ENCODE results near the gene RFPL3.
"Not testable (repeated sequence)": the region's sequence is repeated elsewhere in the genome, so short reads cannot be mapped to it uniquely, and the experiment has no call there.

RFPL3 gene

DNA sequence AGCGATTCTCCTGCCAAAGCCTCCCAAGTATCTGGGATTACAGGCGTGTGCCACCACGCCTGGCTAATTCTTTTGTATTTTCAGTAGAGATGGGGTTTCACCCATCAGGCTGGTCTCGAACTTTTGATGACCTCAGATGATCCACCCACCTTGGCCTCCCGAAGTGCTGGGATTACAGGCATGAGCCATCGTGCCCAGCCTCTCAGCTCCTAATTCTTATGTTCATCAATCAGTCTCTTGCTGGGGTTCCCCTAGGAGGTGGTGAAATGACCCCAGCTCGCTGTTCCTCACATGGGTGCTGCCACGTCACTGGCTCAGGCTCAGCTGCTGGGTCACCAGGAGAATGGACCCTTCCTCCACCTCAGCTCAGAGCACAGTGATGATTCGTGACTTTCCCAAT lies at the start of gene RFPL3:
Gene RFPL3 (plus strand): TSS at position 301 of the 400 bp plus-strand sequence. CDS start 205 bp downstream, outside the sequence.
- H3K27ac Mint-ChIP-seq, H3K27me3 Mint-ChIP-seq, H3K4me1 Mint-ChIP-seq, ATAC-seq, H3K36me3 Mint-ChIP-seq, H3K4me3 Mint-ChIP-seq, H3K9me3 Mint-ChIP-seq: not testable (repeated sequence)

DNA sequence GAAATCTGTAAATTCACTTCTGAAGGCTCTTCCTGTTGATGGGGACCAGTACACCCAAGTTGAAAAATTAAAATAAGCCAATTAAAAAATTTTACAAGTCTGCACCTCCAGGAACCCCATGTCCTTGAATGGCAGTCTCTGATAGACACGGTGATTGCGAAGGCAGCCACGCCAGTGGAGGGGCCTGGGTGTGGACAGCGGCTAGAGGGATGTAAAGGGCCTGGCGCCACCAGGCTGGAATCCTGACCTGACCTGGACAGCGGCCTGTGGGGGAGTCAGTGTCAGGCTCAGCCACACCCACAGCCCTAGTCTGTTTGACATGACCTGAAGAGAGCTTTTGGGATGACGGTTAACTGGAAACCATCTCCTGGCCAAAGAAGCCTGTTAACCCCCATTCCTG lies 49.5 kb upstream of the RFPL3 start:
- no peaks in the 10 kb centered on the region for H3K9me3 Mint-ChIP-seq
- H3K4me1 Mint-ChIP-seq, result no peaks in the 10 kb centered on the region
- H3K4me3 Mint-ChIP-seq, result no peak overlapping the region
- no peak overlapping the region for H3K27ac Mint-ChIP-seq
- peaks cover 61% of the 10 kb centered on the region for H3K27me3 Mint-ChIP-seq
- no peaks in the 10 kb centered on the region for H3K36me3 Mint-ChIP-seq
- ATAC-seq, result no peak

DNA sequence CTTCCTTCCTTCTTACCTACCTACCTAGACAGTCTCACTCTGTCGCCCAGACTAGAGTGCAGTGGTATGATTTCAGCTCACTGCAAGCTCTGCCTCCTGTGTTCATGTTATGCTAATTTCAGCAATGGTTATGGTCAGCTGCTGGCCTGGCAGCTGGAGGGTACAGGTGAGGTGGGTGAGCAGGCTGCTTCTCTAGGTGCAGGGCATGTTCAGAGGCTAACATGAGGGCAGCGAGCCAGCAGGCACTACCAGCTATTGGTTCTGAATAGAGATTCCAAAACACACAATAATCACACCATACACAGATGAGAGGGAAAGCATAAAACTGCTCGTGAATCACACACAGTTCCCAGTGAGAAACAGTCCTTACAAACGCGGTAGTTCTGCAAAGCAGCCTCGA lies 48.7 kb upstream of the RFPL3 start:
- Mint-ChIP-seq H3K27ac (no peak overlapping the region), H3K36me3 (no peaks in the 10 kb centered on the region), H3K27me3 (peaks cover 56% of the 10 kb centered on the region), H3K9me3 (no peaks in the 10 kb centered on the region), H3K4me3 (no peak overlapping the region), H3K4me1 (no peaks in the 10 kb centered on the region)
- no peak for ATAC-seq

DNA sequence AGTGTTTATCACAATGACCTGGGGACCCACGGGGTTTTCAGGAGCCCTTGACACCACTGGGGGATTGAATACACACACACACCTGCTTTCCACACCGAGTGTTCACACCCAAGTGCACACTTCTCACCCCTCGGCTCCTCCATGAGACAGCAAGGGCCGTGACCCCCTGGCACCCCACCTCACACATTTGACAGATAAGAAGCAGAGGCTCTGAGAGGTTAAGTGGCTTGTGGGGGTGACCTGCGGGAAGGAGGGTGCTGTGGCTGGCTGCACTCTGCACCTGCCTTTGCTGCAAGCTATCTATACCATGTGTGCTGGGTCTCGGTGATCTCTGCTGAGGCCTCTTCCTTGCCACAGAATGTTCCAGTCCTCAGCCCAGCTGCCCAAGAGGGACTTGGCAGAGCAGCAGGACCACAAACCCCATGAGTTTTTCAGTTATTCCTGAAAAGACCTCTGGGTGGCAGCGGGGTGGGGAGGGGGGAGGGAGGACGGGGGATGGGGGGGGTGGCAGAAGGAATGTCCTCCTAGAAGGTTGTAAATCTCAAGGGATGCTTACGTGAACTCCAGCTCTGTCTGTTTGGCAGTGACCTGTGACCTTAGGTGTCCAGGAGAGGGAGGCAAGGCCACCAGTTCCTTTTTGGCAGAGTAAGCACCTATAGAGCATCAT lies 47.9 kb upstream of the RFPL3 start:
- H3K4me3 Mint-ChIP-seq, result no peak overlapping the region
- H3K36me3 Mint-ChIP-seq, result no peaks in the 10 kb centered on the region
- no peak for ATAC-seq
- H3K4me1 Mint-ChIP-seq, result no peaks in the 10 kb centered on the region
- H3K9me3 Mint-ChIP-seq, result no peaks in the 10 kb centered on the region
- H3K27ac Mint-ChIP-seq, result no peak overlapping the region
- peaks cover 55% of the 10 kb centered on the region for H3K27me3 Mint-ChIP-seq

GRCh38 chr22:32310777-32311176 lies 46.9 kb upstream of the RFPL3 start:
- Mint-ChIP-seq H3K27ac (no peak overlapping the region), H3K27me3 (peaks cover 55% of the 10 kb centered on the region), H3K4me3 (no peak overlapping the region), H3K4me1 (no peaks in the 10 kb centered on the region), H3K9me3 (no peaks in the 10 kb centered on the region), H3K36me3 (no peaks in the 10 kb centered on the region)
- no peak for ATAC-seq

DNA sequence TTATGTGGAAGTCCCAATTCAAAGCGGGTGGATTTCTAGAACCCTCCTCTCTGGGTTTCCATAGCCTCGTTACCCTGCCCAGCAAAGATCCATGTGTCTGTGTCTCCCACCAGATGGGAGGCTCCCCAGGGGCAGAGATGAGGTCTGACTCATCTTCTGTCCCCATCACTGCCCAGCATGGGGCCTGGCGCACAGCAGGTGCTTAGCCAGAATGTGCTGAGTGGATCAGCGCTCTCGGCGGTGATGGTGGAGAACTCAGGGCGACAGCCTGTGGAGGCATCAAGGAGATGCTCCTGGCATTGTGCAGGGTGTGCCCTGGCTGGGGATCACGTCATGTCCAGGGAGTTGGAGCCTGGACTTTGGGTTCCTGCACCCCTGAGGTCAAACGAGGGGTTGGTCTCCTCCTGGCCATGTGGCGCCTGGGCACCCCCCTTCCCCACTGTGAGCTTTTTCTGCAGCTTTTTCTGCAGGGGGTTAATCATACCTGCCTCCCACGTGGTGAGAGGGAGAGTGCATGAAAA lies 46.1 kb upstream of the RFPL3 start:
- Mint-ChIP-seq H3K4me1 (no peaks in the 10 kb centered on the region), H3K9me3 (peaks cover 3% of the 10 kb centered on the region), H3K36me3 (no peaks in the 10 kb centered on the region), H3K27me3 (peaks cover 50% of the 10 kb centered on the region), H3K27ac (no peak overlapping the region), H3K4me3 (no peak overlapping the region)
- no peak for ATAC-seq

GRCh38 chr22:32312748-32313147 lies 44.9 kb upstream of the RFPL3 start:
- H3K4me1 Mint-ChIP-seq, result no peaks in the 10 kb centered on the region
- peaks cover 3% of the 10 kb centered on the region for H3K9me3 Mint-ChIP-seq
- H3K27ac Mint-ChIP-seq, result no peak overlapping the region
- H3K27me3 Mint-ChIP-seq, result peaks cover 52% of the 10 kb centered on the region
- H3K4me3 Mint-ChIP-seq, result no peak overlapping the region
- H3K36me3 Mint-ChIP-seq, result no peaks in the 10 kb centered on the region
- no peak for ATAC-seq

DNA sequence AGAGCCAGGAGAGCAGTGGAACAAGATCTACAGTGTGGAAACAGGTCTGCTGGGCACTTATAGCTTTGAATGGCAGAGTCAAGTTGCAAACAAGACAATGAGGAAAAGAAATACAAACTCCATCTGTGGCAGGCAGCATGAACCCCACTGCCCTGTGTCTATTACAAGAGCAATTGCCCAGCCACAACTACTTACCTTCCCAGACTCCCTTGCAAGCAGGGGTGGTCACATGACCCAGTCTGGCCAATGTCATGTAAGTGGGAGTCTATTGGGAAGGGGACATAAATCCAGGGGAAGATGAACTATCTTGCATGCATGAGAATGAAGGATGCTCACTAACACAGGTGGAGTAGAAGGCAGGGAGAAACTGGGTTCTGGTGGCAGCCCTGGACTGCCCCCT lies 44.1 kb upstream of the RFPL3 start:
- H3K9me3 Mint-ChIP-seq, result peaks cover 3% of the 10 kb centered on the region
- H3K27ac Mint-ChIP-seq, result no peak overlapping the region
- H3K4me1 Mint-ChIP-seq, result no peaks in the 10 kb centered on the region
- ATAC-seq, result no peak
- H3K27me3 Mint-ChIP-seq, result peaks cover 53% of the 10 kb centered on the region
- H3K4me3 Mint-ChIP-seq, result no peak overlapping the region
- no peaks in the 10 kb centered on the region for H3K36me3 Mint-ChIP-seq

GRCh38 chr22:32317524-32317923 lies 40.1 kb upstream of the RFPL3 start:
- H3K4me3 Mint-ChIP-seq, result no peak overlapping the region
- H3K4me1 Mint-ChIP-seq, result no peaks in the 10 kb centered on the region
- no peaks in the 10 kb centered on the region for H3K36me3 Mint-ChIP-seq
- H3K27ac Mint-ChIP-seq, result no peak overlapping the region
- peaks cover 11% of the 10 kb centered on the region for H3K9me3 Mint-ChIP-seq
- ATAC-seq, result no peak
- peaks cover 39% of the 10 kb centered on the region for H3K27me3 Mint-ChIP-seq

DNA sequence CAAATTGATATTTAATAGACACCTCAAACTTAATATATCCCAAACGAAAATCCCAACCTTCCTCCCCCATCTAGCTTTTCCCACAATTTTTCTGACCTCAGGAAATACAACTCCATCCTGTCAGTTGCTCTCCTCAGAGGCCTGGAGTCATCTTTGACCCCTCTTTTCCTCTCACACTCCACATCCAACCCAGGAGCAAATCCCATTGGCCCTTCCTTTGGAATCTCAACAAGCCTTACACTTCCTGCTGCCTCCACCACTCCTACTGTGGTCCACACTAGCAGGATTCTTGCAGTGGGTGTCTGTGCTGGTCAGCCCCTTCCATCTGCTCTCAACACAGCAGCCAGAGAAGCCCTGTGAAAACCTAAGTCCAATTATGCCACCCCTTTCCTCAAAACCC lies 39.3 kb upstream of the RFPL3 start:
- Mint-ChIP-seq H3K9me3 (peaks cover 11% of the 10 kb centered on the region), H3K27me3 (peaks cover 39% of the 10 kb centered on the region), H3K27ac (no peak overlapping the region), H3K4me1 (no peaks in the 10 kb centered on the region), H3K4me3 (no peak overlapping the region), H3K36me3 (no peaks in the 10 kb centered on the region)
- no peak for ATAC-seq

- ATAC-seq, result no peak
- H3K4me3 Mint-ChIP-seq, result no peak overlapping the region
- H3K36me3 Mint-ChIP-seq, result no peaks in the 10 kb centered on the region
- peaks cover 11% of the 10 kb centered on the region for H3K9me3 Mint-ChIP-seq
- no peak overlapping the region for H3K27ac Mint-ChIP-seq
- H3K27me3 Mint-ChIP-seq, result peaks cover 31% of the 10 kb centered on the region
- H3K4me1 Mint-ChIP-seq, result no peaks in the 10 kb centered on the region
Measured at GRCh38 chr22:32319861-32320406, 37.7 kb upstream of the RFPL3 start.

GRCh38 chr22:32322986-32323385 lies 34.7 kb upstream of the RFPL3 start:
- no peak for ATAC-seq
- Mint-ChIP-seq H3K36me3 (no peaks in the 10 kb centered on the region), H3K4me1 (no peaks in the 10 kb centered on the region), H3K27me3 (peaks cover 17% of the 10 kb centered on the region), H3K27ac (no peak overlapping the region), H3K4me3 (no peak overlapping the region), H3K9me3 (peaks cover 8% of the 10 kb centered on the region)

DNA sequence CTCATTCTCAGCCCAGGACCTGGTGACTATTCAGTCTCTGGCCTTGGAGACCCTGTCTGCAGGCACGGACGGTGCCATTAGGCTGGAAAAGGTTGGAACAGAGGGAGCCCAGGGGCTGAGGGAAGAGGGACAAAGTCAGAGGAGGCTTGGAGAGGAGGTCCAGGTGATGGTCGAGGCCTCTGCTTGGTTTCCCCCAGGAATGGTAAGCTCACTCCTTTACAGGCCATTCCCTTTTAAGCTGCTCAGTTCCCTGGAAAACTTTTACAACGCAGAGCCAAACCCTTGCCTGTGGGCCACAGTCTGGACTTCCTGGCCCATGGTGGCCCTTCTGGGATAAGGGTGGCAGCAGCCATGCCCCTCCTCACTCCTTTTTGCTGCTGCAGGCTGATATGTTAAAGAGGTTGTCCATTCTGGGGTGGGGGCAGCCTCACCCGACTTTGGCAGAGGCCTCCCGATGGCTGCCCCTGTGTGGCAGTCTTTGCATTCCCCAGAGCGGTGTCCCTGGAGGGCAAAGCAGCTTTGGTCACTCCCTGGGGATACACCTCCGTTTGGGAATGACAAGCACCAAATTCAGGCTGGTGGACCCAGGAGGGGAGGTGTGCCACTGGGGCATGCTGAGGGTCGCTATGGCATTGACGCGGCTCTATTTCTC lies 34.0 kb upstream of the RFPL3 start:
- ATAC-seq, result no peak
- Mint-ChIP-seq H3K36me3 (no peaks in the 10 kb centered on the region), H3K4me3 (no peak overlapping the region), H3K27me3 (peaks cover 10% of the 10 kb centered on the region), H3K4me1 (no peaks in the 10 kb centered on the region), H3K27ac (no peak overlapping the region), H3K9me3 (peaks cover 8% of the 10 kb centered on the region)

DNA sequence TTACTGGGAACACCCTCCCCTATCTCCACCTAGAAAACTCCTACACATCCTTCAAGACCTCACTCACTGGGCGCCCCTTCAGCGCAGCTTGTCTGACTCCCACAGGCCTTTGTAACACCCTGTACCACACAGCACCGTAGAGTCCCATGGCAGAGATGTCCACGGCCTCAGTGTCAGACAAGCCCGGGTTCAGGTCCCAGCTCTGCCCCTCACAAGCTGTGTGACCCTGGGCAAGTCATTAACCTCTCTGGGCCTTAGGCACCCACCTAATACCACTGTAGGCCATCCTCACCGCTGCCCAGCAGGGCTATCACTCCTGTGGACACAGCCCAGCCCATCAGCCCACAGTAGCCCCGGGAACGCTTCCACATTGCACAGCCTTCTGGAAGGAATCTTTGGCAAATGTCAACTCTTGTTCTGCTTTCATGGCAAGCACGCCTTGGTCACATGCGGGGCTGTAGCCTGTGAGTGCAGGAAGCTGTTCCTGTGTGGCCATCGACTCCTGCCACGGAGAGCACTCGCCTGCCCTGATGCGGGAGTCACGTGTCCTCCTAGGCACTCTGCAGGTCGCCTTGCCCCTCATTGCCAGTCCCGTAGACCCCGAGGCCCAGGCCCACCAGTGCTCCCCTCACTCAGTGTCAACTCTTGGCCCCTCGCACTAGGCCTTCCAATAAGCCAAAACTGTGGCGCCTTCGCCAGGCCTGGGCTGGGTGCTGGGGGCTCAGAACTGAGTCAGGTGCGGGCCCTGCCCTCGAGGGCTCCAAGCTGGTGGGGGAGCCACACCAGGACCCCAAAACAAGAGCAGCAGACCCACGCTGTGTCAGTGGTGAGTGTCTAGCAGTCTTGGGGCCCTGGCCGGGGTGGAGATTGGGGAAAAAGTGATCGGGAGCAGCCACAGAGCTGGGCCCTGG lies 32.9 kb upstream of the RFPL3 start:
- Mint-ChIP-seq H3K27me3 (no peaks in the 10 kb centered on the region), H3K27ac (no peak overlapping the region), H3K36me3 (no peaks in the 10 kb centered on the region), H3K9me3 (peaks cover 4% of the 10 kb centered on the region), H3K4me1 (no peaks in the 10 kb centered on the region), H3K4me3 (no peak overlapping the region)
- no peak for ATAC-seq

DNA sequence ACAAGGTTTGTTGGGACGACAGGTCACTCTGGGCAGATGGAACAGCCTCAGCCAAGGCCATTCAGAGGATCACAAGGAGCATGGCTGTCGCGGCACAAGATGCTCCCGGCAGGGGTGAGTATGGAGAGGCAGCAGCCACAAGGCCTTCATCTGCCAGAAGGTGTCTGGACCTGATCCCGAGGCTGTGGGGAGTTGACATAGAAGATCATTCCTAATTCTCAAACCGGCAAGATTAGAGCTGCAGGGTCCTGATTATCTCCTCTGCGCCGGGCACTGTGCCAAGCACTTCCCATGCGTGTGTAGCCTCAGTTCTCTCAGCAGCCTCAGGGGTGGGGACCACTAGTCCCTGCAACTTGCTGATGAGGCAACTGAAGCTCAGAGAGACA lies 32.3 kb upstream of the RFPL3 start:
- H3K9me3 Mint-ChIP-seq, result peaks cover 4% of the 10 kb centered on the region
- H3K36me3 Mint-ChIP-seq, result no peaks in the 10 kb centered on the region
- H3K4me3 Mint-ChIP-seq, result no peak overlapping the region
- no peaks in the 10 kb centered on the region for H3K4me1 Mint-ChIP-seq
- ATAC-seq, result no peak
- H3K27ac Mint-ChIP-seq, result no peak overlapping the region
- H3K27me3 Mint-ChIP-seq, result peaks cover 5% of the 10 kb centered on the region

All from stimulated activated memory B cell treated with anti-CD40 and anti-IgM and Interleukin-4, amounts not matched to agents 10 μg/mL and 1 μg/mL and 100 μg/mL, for 72 hours (primary cell).